Measurements from ENCODE around the gene CCDC15. TPM values are rescaled to one million over a fixed set of nuclear protein-coding genes. Genes with fewer than 3 reads are reported as not detected.
A peak's percentile ranks its signal among the peaks of the same experiment; 100 is the strongest.

CCDC15 gene
- total and polyA plus RNA-seq, 2 donors (not counting 1 experiment from before 2014, with no cell fraction given) = 1.2 to 2.3 TPM

- TF ChIP-seq EZH2 (IDR thresholded peaks at IDR 0.05; ENCODE audit: low read length, missing control alignments) (no peak), CTCF (conservative IDR thresholded peaks at IDR 0.05 in 1 of 2, IDR thresholded peaks at IDR 0.05 in 1 of 2; ENCODE audit: low read depth in 1 of 2, low read length in 2 of 2) (no peak)
- H3K4me2 ChIP-seq (ENCODE audit: extremely low read depth, insufficient read depth, low read length) = peak overlapping the region; percentile 30
- H3K9me3 ChIP-seq (ENCODE audit: control insufficient read depth, insufficient read depth, low read depth, low read length) = no peaks in the 10 kb centered on the region
These were observed 136.8 kb downstream of the CCDC15 start for GRCh38 chr11:125090816-125091215.

More at GRCh38 chr11:125090816-125091215, 136.8 kb downstream of the CCDC15 start:
- peaks cover 12% of the 10 kb centered on the region for H3K4me1 ChIP-seq (ENCODE audit: control insufficient read depth, extremely low read depth, insufficient read depth, low read length)
- no peak overlapping the region for H3K4me3 ChIP-seq (replicated peaks in 1 of 4; ENCODE audit: control extremely low read depth in 1 of 4, insufficient read depth in 1 of 4, low read depth in 3 of 4, low read length in 4 of 4)
- H4K20me1 ChIP-seq (ENCODE audit: control insufficient read depth, extremely low read depth, insufficient read depth, low read length) = no peaks in the 10 kb centered on the region
- H3K27ac ChIP-seq (ENCODE audit: insufficient read depth, low read length) = no peak overlapping the region
- H3K9ac ChIP-seq (ENCODE audit: insufficient read depth, low read length) = no peak overlapping the region
- no peak for DNase-seq (ENCODE audit: low read depth in 2 of 2)
- H3K27me3 ChIP-seq (ENCODE audit: control insufficient read depth, insufficient read depth, low read length) = no peaks in the 10 kb centered on the region
- no peaks in the 10 kb centered on the region for H3K79me2 ChIP-seq (ENCODE audit: control insufficient read depth, insufficient read depth, low read length)
- H2AFZ ChIP-seq (ENCODE audit: low read length) = no peak overlapping the region
- H3K36me3 ChIP-seq (ENCODE audit: control insufficient read depth, insufficient read depth, low read length) = no peaks in the 10 kb centered on the region

Other genes starting within 250 kb of the CCDC15 start
- gene NRGN, start 214.3 kb upstream of the CCDC15 start, total RNA-seq = 0.17 TPM in 1 of 2 replicates, not detected in the other
- 4.9 and 10.8 TPM in 2 replicates for gene NRGN, start 214.3 kb upstream of the CCDC15 start, polyA plus RNA-seq
- not detected in 2 replicates for gene VSIG2, start 201.9 kb upstream of the CCDC15 start, total RNA-seq
- gene VSIG2, start 201.9 kb upstream of the CCDC15 start, polyA plus RNA-seq = 0.06 TPM in 1 of 2 replicates, not detected in the other
- under 0.01 and 0.26 TPM in 2 replicates for gene ESAM, start 191.9 kb upstream of the CCDC15 start, total RNA-seq
- 0.10 and 2.7 TPM in 2 replicates for gene ESAM, start 191.9 kb upstream of the CCDC15 start, polyA plus RNA-seq
- gene MSANTD2, start 153.8 kb upstream of the CCDC15 start, total RNA-seq = 6.2 and 6.3 TPM in 2 replicates
- gene MSANTD2, start 153.8 kb upstream of the CCDC15 start, polyA plus RNA-seq = 5.6 and 6.6 TPM in 2 replicates
- gene ROBO3, start 88.8 kb upstream of the CCDC15 start, total RNA-seq = 11.6 and 25.4 TPM in 2 replicates
- 7.2 and 8.8 TPM in 2 replicates for gene ROBO3, start 88.8 kb upstream of the CCDC15 start, polyA plus RNA-seq
- 0.26 and 0.66 TPM in 2 replicates for gene ROBO4, start 56.3 kb upstream of the CCDC15 start, total RNA-seq
- gene ROBO4, start 56.3 kb upstream of the CCDC15 start, polyA plus RNA-seq = 0.45 and 0.63 TPM in 2 replicates
- gene HEPN1, start 35.0 kb upstream of the CCDC15 start, total RNA-seq = not detected in 2 replicates
- gene HEPN1, start 35.0 kb upstream of the CCDC15 start, polyA plus RNA-seq = not detected in 2 replicates
- under 0.01 TPM in 1 of 2 replicates, not detected in the other for gene HEPACAM, start 18.2 kb upstream of the CCDC15 start, total RNA-seq
- gene HEPACAM, start 18.2 kb upstream of the CCDC15 start, polyA plus RNA-seq = 0.08 and 0.11 TPM in 2 replicates
- 0.26 and 0.83 TPM in 2 replicates for gene SLC37A2, start 109.1 kb downstream of the CCDC15 start, total RNA-seq
- 0.36 and 2.2 TPM in 2 replicates for gene SLC37A2, start 109.1 kb downstream of the CCDC15 start, polyA plus RNA-seq
- 28.0 and 31.9 TPM in 2 replicates for gene TMEM218, start 157.4 kb downstream of the CCDC15 start, total RNA-seq
- 33.9 and 34.8 TPM in 2 replicates for gene TMEM218, start 157.4 kb downstream of the CCDC15 start, polyA plus RNA-seq
- 0.33 and 1.0 TPM in 2 replicates for gene PKNOX2, start 210.5 kb downstream of the CCDC15 start, total RNA-seq
- gene PKNOX2, start 210.5 kb downstream of the CCDC15 start, polyA plus RNA-seq = 1.5 and 2.2 TPM in 2 replicates